HepG2 (cell line): ENCODE results near the gene AK8. TPM values are rescaled to one million over a fixed set of nuclear protein-coding genes. Genes with fewer than 3 reads are reported as not detected.

Experiments used
- ELF4 ChIP-seq: sonication (generic); formaldehyde crosslinking; IDR thresholded peaks from 2 replicates; pipeline ENCODE4 v1.5.0; 2020; ENCODE audit warnings: missing genetic modification reagents, mild to moderate bottlenecking, moderate library complexity, borderline replicate concordance
- FOXC1 ChIP-seq: sonication (generic); formaldehyde crosslinking; IDR thresholded peaks from 2 replicates; pipeline ENCODE4 v1.8.0; 2022; ENCODE audit warnings: mild to moderate bottlenecking, missing genetic modification reagents, borderline replicate concordance
- HNF1B ChIP-seq: sonication (generic); formaldehyde crosslinking; IDR thresholded peaks from 2 replicates; pipeline ENCODE4 v1.5.1; 2020; ENCODE audit warnings: mild to moderate bottlenecking, moderate library complexity, missing genetic modification reagents
- HNRNPUL1 ChIP-seq: fragments of 200-400 bp; formaldehyde crosslinking; IDR thresholded peaks from 2 replicates; pipeline ENCODE4 v1.6.1; 2017; ENCODE audit warnings: low read depth, mild to moderate bottlenecking, low read length, moderate library complexity
- IRF2 ChIP-seq: IDR thresholded peaks from 2 replicates; pipeline ENCODE4 v1.6.1; 2018; ENCODE audit warnings: missing genetic modification reagents, missing compliant biosample characterization
- KDM2A ChIP-seq: sonication (generic); formaldehyde crosslinking; IDR thresholded peaks from 2 replicates; pipeline ENCODE4 v1.4.0; 2020; ENCODE audit warnings: low read depth, missing genetic modification reagents, borderline replicate concordance
- MED8 ChIP-seq: sonication (generic); formaldehyde crosslinking; IDR thresholded peaks from 2 replicates; pipeline ENCODE4 v1.8.1; 2023; ENCODE audit warnings: mild to moderate bottlenecking, missing genetic modification reagents; ENCODE audit not compliant: insufficient replicate concordance
- PHF8 ChIP-seq: sonication (generic); formaldehyde crosslinking; IDR thresholded peaks from 2 replicates; pipeline ENCODE4 v1.5.0; 2020; ENCODE audit warnings: missing genetic modification reagents
- ZHX2 ChIP-seq, 2 experiments: sonication (generic) in 1 of 2; formaldehyde crosslinking in 1 of 2; IDR thresholded peaks; 2 replicates each; pipeline versions ENCODE4 v1.6.1 to v1.9.0; 2014 to 2022; ENCODE audit warnings: antibody characterized with exemption in 1 of 2, borderline replicate concordance in 1 of 2, inconsistent platforms in 1 of 2, low read depth in 1 of 2, missing genetic modification reagents in 1 of 2
- polyA plus RNA-seq, 8 experiments: library from polyadenylated mRNA; depleted of rRNA in 3 of 8; stranded (reverse) in 7 of 8; unstranded in 1 of 8; fragments of >200 nt; fragmentation: Illumina TruSeq in 4 of 8; extraction: Trizol in 4 of 8; gene quantifications; 2 replicates each; pipeline versions ENCODE4 v1.2.1 to v1.2.3, GENCODE V29; 2011 to 2016; ENCODE audit warnings: low read depth in 4 of 8, missing spikeins in 1 of 8, mixed read lengths in 1 of 8; ENCODE audit not compliant: insufficient read depth in 1 of 8
- total RNA-seq, 5 experiments: library from RNA; depleted of rRNA; stranded (reverse); fragments of >200 nt; fragmentation: Illumina TruSeq; extraction: Trizol; gene quantifications; 2 replicates each; pipeline ENCODE4 v1.2.3, GENCODE V29; 2016; ENCODE audit warnings: low read depth in 1 of 5
- TF ChIP-seq, protein P1 (sequence below): sonication (generic); formaldehyde crosslinking; IDR thresholded peaks from 2 replicates; pipeline ENCODE4 v1.4.0; 2020; ENCODE audit warnings: mild to moderate bottlenecking, low read depth, missing genetic modification reagents
- TF ChIP-seq, protein P2 (sequence below): IDR thresholded peaks from 2 replicates; pipeline ENCODE4 v1.6.1; 2016; ENCODE audit warnings: missing compliant biosample characterization, missing genetic modification reagents, borderline replicate concordance
- TF ChIP-seq, protein P3 (sequence below): sonication (generic); formaldehyde crosslinking; conservative IDR thresholded peaks from 2 replicates; pipeline ENCODE4 v1.8.0; 2022; ENCODE audit warnings: missing genetic modification reagents

Gene AK8
- total and polyA plus RNA-seq, 2 of the 13 experiments (the other 11 are each of a cell fraction or from before 2014, with no cell fraction given) = 0.11 TPM; not detected in 1

GRCh38 chr9:132877824-132878694 is at the start of gene AK8 (continued):
- TF ChIP-seq ZHX2 (IDR thresholded peaks at IDR 0.05; ENCODE audit: low read depth) (peak; percentile 87; the same call in 1 of the 2 replicates), ZHX2 (CRISPR knock-in tag; IDR thresholded peaks at IDR 0.05; ENCODE audit: borderline replicate concordance) (peak; percentile 70; the same call in 1 of the 2 replicates), IRF2 (CRISPR knock-in tag) (no peak), KDM2A (CRISPR knock-in tag) (peak; percentile 89), PHF8 (CRISPR knock-in tag) (peak; percentile 83), HNF1B (CRISPR knock-in tag) (peak; percentile 46; the same call in 1 of the 2 replicates), MED8 (peak; percentile 60), ELF4 (CRISPR knock-in tag) (no peak), HNRNPUL1 (no peak), FOXC1 (CRISPR knock-in tag) (peak; percentile 55; the same call in 1 of the 2 replicates)
- TF ChIP-seq, protein P1, sequence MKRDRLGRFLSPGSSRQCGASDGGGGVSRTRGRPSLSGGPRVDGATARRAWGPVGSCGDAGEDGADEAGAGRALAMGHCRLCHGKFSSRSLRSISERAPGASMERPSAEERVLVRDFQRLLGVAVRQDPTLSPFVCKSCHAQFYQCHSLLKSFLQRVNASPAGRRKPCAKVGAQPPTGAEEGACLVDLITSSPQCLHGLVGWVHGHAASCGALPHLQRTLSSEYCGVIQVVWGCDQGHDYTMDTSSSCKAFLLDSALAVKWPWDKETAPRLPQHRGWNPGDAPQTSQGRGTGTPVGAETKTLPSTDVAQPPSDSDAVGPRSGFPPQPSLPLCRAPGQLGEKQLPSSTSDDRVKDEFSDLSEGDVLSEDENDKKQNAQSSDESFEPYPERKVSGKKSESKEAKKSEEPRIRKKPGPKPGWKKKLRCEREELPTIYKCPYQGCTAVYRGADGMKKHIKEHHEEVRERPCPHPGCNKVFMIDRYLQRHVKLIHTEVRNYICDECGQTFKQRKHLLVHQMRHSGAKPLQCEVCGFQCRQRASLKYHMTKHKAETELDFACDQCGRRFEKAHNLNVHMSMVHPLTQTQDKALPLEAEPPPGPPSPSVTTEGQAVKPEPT (CRISPR knock-in tag) = no peak
- TF ChIP-seq, protein P2, sequence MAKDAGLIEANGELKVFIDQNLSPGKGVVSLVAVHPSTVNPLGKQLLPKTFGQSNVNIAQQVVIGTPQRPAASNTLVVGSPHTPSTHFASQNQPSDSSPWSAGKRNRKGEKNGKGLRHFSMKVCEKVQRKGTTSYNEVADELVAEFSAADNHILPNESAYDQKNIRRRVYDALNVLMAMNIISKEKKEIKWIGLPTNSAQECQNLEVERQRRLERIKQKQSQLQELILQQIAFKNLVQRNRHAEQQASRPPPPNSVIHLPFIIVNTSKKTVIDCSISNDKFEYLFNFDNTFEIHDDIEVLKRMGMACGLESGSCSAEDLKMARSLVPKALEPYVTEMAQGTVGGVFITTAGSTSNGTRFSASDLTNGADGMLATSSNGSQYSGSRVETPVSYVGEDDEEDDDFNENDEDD = no peak
- TF ChIP-seq, protein P3, sequence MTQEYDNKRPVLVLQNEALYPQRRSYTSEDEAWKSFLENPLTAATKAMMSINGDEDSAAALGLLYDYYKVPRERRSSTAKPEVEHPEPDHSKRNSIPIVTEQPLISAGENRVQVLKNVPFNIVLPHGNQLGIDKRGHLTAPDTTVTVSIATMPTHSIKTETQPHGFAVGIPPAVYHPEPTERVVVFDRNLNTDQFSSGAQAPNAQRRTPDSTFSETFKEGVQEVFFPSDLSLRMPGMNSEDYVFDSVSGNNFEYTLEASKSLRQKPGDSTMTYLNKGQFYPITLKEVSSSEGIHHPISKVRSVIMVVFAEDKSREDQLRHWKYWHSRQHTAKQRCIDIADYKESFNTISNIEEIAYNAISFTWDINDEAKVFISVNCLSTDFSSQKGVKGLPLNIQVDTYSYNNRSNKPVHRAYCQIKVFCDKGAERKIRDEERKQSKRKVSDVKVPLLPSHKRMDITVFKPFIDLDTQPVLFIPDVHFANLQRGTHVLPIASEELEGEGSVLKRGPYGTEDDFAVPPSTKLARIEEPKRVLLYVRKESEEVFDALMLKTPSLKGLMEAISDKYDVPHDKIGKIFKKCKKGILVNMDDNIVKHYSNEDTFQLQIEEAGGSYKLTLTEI (CRISPR knock-in tag) = no peak
